ENCODE measurements around the gene TET2.

The TET2 gene

DNA sequence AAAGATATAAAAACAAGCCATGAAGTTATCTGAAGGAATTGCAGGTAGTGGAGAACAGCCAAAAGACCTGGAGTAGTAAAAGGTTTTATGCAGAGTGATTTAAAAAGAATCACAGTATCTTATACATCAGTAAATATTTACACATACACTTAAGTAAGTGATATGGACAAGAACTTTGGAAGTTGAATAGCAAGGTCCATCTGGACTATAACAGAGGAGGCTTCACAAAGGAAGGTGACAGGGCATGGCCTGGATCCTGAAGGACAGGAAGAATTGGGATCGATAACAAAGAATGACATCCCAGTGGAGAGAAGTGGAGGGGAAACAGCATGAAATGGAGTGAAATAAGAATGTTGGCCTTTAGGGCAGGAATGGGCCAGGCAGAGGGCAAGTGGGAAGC is 46.2 kb downstream of the TET2 start:
- TF ChIP-seq, protein P1, sequence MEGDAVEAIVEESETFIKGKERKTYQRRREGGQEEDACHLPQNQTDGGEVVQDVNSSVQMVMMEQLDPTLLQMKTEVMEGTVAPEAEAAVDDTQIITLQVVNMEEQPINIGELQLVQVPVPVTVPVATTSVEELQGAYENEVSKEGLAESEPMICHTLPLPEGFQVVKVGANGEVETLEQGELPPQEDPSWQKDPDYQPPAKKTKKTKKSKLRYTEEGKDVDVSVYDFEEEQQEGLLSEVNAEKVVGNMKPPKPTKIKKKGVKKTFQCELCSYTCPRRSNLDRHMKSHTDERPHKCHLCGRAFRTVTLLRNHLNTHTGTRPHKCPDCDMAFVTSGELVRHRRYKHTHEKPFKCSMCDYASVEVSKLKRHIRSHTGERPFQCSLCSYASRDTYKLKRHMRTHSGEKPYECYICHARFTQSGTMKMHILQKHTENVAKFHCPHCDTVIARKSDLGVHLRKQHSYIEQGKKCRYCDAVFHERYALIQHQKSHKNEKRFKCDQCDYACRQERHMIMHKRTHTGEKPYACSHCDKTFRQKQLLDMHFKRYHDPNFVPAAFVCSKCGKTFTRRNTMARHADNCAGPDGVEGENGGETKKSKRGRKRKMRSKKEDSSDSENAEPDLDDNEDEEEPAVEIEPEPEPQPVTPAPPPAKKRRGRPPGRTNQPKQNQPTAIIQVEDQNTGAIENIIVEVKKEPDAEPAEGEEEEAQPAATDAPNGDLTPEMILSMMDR (IDR thresholded peaks at IDR 0.05; ENCODE audit: control insufficient read depth, insufficient read depth, low read depth, low read length, missing control alignments), result no peak
- DNase-seq (ENCODE audit: low read depth), result no peak
- no peak overlapping the region for H3K4me3 ChIP-seq (ENCODE audit: control insufficient read depth, low read depth, low read length)

DNA sequence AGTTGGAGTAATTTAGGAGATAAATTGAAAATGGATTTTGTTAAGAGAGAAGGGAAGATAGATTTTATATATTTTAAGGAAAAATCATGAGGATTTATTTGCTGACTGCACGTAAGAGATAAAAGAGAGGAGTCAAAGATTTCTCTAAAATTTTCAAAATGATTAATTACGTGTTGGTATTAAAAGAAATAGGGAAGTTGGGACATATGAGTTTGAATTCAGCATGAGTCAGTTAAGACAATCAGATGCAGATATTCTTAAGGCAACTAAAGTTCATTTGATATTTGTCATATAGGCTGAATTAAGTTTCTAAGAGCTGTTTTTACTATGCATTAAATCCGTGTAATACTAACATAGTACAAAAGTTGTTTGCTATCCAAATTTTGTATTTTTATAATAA is 46.9 kb downstream of the TET2 start:
- no peak for DNase-seq (ENCODE audit: low read depth)
- no peak overlapping the region for H3K4me3 ChIP-seq (ENCODE audit: control insufficient read depth, low read depth, low read length)
- TF ChIP-seq, protein P1 (IDR thresholded peaks at IDR 0.05; ENCODE audit: control insufficient read depth, insufficient read depth, low read depth, low read length, missing control alignments), result no peak

DNA sequence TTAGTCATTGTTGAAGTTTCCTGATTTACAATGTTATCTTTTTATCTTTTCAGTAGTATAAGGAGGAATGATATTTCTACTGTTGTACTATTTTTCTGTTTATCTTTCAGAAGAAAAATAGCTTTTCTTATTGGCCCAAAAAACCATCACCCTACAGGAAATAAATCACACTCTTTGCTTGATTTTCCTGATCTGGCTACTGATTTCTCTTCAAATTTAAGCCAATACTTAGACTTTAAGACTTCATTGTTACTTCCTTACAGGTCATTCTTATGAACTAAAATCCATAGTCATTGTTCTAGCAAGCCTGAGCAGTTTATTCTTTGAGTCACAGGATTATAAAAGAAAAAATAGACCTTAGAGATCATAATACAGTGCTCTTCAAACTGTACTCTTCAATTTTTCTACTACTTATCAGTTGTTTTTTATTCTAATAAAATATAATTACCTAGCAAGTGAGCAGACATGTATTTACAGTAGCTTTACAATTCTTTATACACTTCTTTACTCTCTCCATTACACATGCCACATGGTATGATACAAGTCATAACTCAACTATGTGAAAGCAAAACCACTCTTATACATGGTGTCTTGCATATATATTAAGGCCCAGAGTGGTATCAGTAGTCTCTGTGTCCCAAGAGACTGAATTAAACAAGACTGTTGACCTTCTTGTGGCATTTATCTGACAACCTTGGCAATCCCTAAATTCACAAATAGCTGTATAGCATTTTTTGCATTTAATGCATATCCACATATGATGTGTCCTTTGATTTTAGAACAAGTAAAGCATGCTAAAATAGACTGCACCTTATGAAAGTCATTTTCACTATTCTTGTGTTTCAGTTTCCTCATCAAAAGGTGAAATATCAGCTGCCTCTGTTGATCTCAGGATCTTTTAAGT is 47.9 kb downstream of the TET2 start:
- no peak for DNase-seq (ENCODE audit: low read depth)
- no peak overlapping the region for H3K4me3 ChIP-seq (ENCODE audit: control insufficient read depth, low read depth, low read length)
- TF ChIP-seq, protein P1 (IDR thresholded peaks at IDR 0.05; ENCODE audit: control insufficient read depth, insufficient read depth, low read depth, low read length, missing control alignments), result no peak

DNA sequence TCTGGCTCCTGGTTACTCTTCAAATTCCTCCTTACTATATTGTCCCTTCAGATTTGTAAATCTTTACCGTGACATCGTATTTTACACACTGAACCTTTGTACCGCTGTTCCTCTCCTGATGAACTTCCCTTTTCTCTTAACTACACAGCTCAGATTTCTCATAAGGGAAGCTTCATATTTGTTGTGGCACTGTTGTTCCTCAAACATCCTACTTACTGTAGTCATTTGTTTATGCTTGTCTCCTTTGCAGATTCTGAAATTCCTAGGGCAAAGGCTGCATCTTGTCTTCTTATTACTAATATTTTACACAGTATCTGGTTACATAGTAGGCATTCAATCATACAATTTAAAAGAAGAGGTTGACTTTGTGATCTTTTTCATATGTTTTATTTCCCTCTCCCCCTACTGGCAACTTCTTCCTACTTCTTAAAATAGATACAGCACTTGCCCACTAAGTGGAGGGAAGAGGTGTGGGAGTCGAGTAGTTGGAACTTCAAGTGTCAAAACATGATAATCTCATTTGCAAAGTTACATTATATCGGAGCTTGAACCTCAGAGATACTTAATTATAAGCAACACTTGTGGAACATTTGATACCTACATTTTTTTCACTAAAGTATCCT is 50.0 kb downstream of the TET2 start:
- TF ChIP-seq, protein P1 (IDR thresholded peaks at IDR 0.05; ENCODE audit: control insufficient read depth, insufficient read depth, low read depth, low read length, missing control alignments), result peak; percentile 24
- no peak overlapping the region for H3K4me3 ChIP-seq (ENCODE audit: control insufficient read depth, low read depth, low read length)
- DNase-seq (ENCODE audit: low read depth), result no peak

DNA sequence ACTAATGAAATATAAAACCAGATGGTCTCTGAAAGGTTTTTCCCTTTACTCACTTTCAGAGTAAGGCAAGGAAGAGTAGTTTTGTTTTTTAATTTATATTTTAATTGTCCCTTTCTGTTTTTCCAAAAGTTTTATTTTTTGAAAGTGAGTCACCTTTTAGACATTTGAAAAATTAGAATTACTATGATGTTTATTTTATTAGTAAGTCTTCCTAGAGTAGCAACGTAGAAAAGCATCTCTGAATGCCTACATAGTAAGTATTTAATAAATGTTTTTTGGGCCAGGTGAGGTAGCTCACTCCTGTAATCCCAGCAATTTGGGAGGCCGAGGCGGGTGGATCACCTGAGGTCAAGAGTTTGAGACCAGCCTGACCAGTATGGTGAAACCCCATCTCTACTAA is 51.1 kb downstream of the TET2 start:
- DNase-seq (ENCODE audit: low read depth), result no peak
- TF ChIP-seq, protein P1 (IDR thresholded peaks at IDR 0.05; ENCODE audit: control insufficient read depth, insufficient read depth, low read depth, low read length, missing control alignments), result no peak
- no peak overlapping the region for H3K4me3 ChIP-seq (ENCODE audit: control insufficient read depth, low read depth, low read length)

DNA sequence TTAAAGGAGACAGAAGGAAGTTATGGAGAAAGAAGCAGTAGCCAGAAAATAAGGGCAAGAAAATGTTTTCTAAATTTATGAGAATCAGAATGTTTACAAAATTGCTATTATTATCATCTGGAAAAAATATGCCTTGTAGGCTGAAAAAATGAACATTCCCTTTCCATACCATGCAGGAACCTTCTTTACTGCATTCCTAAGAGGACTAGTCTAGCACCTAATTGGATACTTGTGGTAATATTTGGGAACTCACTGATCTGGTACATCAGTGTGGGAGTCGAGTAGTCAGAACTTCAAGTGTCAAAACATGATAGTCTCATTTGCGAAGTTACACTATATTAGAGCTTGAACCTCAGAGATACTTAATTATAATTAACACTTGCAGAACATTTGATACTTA is 51.9 kb downstream of the TET2 start:
- TF ChIP-seq, protein P1 (IDR thresholded peaks at IDR 0.05; ENCODE audit: control insufficient read depth, insufficient read depth, low read depth, low read length, missing control alignments), result no peak
- H3K4me3 ChIP-seq (ENCODE audit: control insufficient read depth, low read depth, low read length), result no peak overlapping the region
- DNase-seq (ENCODE audit: low read depth), result no peak

Measured in AG09309 (cell line).